Lung microvascular endothelial cell (primary cell): ENCODE measurements around the gene MACF1. TPM values are rescaled to one million over a fixed set of nuclear protein-coding genes. Genes with fewer than 3 reads are reported as not detected.

ENCODE experiments used
- DNase-seq, 2 donors: peaks; one replicate each; pipeline versions ENCODE4 v3.0.0 to v3.0.0-alpha.2; 2010; ENCODE audit warnings: low read depth in 2 of 2
- total RNA-seq: library from RNA; depleted of rRNA; stranded (reverse); fragments of >200 nt; gene quantifications from 2 replicates; pipeline ENCODE4 v1.2.1, GENCODE V29; 2014

The MACF1 gene
- total RNA-seq, 1 donor from 2014 or later: 392 TPM

DNA sequence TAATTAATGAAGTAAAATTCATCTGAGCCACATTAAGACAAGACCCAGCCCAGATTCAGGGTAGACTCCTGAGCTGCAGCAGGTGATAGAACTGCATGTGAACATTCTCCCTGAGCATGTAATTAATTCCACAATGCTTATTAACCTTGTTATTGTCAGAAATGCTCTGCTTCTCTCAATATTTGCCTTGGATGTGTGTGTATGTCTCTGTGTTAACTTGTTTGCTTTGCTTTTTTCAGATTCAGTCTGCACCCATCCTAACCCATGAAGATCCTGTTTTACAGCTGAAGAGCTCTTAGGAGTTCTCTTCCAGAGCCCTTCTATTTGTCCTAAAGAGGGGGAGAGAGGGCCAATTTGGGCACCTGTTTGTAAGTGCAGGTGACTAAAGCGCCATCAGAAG is 143.8 kb downstream of the MACF1 start:
- no peak for DNase-seq

DNA sequence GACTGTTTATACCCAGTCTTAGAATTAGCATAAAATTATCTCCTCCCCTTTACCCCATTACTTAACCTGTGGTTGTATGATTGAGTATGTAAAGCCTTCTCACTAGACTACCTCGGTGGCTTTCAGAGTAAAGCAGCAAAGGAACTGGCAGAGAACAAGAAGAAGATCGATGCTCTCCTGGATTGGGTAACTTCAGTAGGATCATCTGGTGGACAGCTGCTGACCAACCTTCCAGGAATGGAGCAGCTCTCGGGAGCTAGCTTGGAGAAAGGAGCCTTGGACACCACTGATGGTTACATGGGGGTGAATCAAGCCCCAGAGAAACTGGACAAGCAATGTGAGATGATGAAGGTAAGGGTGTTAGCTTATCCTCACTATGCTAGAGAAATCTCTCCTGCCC is 148.4 kb downstream of the MACF1 start:
- no peak for DNase-seq

DNA sequence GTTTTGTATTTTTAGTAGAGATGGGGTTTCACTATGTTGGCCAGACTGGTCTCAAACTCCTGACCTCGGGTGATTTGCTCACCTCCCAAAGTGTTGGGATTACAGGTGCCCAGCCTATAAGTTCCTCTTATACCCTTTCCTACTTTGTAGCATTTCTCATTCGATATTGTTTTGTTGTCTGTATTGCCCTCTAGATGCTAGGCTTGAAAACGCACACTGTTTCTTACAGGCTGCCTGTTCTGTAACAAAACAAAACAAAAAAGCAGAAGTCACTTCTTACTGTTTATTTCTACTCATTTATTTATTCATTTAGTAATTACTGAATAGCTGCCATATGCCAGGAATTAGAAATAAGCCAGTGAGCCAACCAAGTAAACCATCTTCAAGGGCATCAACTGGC is 150.1 kb downstream of the MACF1 start:
- no peak for DNase-seq

DNA sequence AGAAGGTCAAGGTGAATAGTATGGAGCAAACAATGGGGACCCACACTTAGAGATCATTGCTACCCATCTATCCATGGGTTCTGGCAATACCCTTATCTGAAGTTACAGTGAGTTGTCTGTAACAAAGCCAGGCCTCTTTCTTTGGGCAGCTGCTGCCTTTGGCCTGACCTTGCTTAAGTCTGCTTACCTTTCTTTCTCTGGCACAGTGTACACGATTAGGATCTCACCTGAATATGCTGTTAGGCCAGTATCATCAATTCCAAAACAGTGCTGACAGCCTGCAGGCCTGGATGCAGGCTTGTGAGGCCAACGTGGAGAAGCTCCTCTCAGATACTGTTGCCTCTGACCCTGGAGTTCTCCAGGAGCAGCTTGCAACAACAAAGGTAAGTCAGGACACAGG is 154.0 kb downstream of the MACF1 start:
- no peak for DNase-seq

DNA sequence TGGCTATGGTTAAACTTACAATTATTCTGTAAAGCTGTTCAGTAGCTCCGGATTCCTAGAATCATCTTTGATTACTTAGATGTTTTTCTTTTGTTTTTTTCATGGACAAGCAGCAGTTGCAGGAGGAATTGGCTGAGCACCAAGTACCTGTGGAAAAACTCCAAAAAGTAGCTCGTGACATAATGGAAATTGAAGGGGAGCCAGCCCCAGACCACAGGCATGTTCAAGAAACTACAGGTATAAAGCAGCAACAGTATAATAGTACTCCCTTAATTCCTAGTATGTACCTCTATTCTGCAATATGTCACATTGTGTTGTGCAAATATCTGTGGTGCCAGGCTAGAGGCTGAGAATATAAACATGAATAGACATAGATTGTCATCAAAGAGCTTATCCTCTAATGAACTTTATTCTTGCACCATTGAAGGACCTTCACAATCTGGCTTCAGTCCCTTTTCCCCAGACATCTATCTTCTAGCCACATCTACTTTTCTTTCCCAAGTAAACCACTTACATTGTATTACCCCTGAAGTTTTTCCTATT is 154.6 kb downstream of the MACF1 start:
- peak in 1 of 2 donors; percentile 59 for DNase-seq

DNA sequence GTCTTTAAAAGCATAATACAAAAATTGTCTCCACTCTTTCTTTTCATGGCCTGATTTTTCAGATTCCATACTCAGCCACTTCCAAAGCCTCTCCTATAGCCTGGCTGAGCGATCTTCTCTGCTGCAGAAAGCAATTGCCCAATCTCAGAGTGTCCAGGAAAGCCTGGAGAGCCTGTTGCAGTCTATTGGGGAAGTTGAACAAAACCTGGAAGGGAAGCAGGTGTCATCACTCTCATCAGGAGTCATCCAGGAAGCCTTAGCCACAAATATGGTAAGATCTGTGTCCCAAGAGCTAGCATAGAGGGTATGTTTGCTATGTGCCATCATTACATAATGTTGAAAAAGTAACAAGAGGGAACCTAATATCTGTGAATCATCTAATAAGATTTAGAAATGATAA is 156.2 kb downstream of the MACF1 start:
- DNase-seq: peak; percentile 34 to 46

DNA sequence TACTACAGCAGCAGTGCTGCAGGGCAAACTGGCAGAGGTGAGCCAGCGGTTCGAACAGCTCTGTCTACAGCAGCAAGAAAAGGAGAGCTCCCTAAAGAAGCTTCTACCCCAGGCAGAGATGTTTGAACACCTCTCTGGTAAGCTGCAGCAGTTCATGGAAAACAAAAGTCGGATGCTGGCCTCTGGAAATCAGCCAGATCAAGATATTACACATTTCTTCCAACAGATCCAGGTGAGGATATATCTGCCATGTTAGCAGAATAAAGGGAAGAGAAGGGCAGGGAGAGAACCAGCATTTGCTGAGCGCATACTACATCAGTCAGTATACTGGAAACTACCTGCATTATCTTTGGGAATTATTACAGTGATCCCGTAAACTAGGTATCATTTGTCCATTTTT is 157.0 kb downstream of the MACF1 start:
- DNase-seq: peak; percentile 20 to 75

DNA sequence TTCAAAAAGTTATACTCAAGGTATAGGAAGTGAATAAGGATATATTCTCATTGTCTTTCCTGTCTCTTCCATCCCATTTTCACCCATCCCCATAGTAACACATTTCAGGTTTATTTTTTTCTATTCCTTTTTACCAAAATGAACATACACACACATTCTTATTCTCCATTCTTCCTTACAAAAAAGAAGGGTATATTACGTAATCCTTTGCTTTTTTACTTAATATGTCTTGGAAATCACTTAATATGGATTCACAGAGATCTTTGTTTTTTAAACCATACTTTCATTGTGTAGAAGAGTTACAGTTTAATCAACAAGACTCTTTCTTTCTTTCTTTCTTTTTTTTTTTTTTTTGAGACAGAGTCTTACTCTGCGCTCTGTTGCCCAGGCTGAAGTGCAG is 158.8 kb downstream of the MACF1 start:
- DNase-seq: no peak

DNA sequence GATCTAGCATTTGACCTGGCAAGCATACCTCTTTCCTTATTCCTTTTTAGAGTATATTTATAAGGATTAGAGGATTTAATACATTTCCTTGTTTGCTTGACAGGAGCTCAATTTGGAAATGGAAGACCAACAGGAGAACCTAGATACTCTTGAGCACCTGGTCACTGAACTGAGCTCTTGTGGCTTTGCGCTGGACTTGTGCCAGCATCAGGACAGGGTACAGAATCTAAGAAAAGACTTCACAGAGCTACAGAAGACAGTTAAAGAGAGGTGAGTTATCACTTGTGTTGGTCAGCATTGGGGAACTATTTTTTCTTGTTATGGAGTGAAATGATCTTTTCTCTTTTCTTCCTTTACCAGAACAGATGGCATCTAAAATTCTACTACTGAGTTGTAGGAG is 163.6 kb downstream of the MACF1 start:
- no peak for DNase-seq

DNA sequence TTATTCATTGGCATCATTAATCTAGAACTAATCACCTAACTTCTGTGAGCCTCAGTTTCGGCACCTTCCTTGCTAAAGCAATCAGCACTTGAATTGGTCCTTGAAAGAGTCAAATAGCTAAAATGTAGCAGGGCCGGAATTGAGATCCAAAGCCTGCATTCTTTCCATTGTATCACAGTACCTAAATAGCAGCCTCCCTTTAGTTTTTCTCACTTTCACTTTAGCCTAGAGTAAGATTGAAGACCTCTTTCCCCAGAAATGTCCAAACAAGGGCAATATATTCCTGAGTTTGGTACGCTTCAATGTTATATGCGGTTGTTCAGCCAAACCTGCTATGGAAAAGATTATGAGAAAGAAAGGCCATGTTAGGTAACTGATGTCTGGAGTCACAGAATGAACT is 165.1 kb downstream of the MACF1 start:
- DNase-seq: no peak

DNA sequence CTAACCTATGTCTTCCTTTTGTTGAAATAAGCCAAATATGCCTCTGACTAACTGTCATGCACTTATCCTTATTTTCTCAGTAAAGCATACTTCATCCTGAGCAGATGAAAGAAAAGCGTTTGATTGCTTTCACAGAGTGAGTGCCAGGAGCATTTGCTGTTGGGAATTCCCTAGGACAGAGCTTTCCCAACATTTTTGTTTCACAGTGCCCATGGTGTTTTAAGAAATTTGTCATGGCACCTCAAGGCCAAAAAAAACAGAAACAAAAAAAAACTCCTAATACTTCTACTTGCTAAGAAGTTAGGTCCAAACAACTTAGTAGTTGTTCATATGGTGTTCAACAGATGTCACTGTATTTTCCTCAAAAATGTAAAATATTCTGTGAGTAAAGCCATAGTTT is 166.1 kb downstream of the MACF1 start:
- DNase-seq: no peak

DNA sequence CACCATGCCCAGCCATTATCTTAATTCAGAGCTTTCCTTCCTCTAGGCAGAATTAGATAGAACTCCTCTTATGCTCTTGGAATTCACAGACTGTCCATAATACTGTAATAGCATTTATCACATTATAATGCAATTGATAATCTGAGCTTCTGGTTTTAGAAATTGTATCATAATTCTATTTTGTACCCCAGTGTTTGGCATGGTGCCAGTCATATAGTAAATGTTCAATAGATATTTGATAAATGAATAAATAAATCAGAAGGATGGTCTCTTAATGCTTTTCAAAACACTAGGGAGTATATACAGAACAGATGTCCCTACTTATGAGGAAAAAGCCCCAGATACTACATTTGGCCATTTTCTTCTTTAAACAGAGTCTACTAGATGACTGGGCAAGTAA is 167.6 kb downstream of the MACF1 start:
- DNase-seq: no peak

DNA sequence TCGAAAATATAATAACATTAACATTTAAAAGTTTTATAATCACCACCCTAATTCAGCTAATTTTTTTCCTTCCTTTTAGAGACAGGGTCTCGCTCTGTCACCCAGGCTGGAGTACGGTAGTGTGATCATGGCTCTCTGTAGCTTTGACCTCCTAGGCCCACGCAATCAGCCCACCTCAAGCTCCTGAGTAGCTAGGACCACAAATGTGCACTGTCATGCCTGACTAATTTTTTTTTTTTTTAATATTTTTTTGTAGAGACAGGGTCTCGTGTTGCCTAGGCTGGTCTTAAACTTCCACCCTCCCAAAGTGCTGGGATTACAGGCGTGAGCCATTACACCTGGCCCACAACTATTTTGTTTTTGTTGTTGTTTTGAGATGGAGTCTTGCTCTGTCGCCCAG is 172.2 kb downstream of the MACF1 start:
- no peak for DNase-seq

DNA sequence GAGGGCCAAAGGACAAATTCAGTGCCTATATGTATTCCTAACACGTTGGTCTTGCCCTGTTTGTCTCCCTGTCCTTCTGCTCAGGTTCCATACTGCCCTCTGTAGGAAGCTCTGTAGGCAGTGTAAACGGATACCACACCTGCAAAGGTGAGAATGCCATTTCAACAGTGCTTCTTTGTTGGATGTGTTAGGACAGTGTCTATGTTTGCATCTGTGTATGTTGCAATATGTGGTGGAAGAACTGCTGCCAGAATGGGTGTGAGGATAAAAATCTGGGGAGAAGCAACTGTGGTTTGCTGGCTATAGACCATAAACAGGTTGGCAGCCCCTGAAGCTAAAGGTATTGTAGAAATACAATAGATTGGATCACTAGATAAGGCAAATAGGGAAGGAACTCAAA is 173.9 kb downstream of the MACF1 start:
- DNase-seq: peak in 1 of 2 donors; percentile 38

DNA sequence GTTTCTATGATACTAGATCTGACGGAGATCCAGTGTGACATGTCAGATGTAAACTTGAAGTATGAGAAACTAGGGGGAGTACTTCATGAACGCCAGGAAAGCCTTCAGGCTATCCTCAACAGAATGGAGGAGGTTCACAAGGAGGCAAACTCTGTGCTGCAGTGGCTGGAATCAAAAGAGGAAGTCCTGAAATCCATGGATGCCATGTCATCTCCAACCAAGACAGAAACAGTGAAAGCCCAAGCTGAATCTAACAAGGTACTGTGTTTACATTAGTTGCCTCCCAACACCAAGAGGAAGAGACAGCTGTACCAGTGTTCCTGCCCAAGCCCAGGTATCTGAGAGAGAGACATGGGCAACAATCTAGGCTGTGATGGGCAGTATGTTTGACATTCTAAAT is 174.7 kb downstream of the MACF1 start:
- no peak for DNase-seq

DNA sequence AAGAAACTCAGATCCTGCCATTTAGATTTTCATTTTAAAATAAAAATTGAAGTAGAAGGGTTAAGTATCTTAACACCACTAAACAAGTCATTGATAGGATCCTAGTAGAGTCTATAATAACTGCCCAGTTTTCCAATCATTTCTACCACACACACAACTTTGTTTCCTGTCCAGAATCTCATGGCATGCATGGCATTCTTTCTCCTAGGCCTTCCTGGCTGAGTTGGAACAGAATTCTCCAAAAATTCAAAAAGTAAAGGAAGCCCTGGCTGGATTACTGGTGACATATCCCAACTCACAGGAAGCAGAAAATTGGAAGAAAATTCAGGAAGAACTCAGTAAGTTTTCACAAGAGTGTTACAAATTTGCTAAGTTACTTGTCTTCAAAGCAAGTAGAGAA is 175.5 kb downstream of the MACF1 start:
- peak; percentile 20 to 54 for DNase-seq

DNA sequence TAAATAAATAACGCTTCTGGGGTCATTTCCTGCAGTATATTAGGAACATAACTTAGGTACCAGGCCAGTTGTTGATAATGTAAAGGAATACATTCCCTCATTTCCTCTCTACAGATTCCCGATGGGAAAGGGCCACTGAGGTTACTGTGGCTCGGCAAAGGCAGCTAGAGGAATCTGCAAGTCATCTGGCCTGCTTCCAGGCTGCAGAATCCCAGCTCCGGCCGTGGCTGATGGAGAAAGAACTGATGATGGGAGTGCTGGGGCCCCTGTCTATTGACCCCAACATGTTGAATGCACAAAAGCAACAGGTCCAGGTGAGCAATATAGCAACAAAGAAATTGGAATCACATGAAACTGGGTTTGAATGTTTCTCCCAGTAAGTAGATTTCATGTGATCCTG is 177.3 kb downstream of the MACF1 start:
- DNase-seq: peak; percentile 84 to 85

DNA sequence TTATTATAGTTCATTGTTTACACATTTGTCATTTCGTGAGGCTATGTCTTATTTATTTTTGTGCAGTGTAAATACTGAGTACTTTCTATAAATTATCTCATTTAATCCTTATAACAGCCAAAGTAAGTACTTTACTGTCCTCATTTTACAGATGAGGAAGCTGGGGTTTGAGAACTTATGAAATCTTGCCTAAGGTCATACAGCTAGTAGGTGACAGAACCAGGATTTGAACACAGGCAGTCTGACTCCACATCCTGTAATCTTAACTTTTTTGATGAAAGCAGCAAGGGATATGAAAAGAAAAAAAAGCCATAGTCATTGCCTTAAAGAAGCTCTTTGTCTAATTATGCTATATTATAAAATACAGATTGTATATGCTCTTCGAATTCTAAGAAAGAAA is 179.8 kb downstream of the MACF1 start:
- DNase-seq: no peak

DNA sequence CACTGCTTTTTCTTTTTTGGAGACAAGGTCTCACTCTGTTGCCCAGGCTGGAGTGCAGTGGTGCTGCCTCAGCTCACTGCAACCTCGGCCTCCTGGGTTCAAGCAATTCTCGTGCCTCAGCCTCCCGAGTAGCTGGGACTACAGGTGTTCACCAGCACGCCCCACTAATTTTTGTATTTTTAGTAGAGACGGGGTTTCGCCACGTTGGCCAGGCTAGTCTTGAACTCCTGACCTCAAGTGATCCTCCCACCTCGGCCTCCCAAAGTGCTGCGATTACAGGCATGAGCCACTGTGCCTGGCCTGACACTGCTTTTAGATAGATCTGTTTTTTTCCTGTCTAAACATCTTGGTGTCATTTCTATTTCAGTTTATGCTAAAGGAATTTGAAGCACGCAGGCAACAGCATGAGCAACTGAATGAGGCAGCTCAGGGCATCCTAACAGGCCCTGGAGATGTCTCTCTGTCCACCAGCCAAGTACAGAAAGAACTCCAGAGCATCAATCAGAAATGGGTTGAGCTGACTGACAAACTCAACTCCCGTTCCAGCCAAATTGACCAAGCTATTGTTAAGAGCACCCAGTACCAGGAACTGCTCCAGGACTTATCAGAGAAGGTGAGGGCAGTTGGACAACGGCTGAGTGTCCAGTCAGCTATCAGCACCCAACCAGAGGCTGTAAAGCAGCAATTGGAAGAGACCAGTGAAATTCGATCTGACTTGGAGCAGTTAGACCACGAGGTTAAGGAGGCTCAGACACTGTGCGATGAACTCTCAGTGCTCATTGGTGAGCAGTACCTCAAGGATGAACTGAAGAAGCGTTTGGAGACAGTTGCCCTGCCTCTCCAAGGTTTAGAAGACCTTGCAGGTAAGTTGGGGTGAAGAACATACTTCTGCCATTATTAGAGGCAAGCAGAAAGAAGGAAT is 180.8 kb downstream of the MACF1 start:
- DNase-seq: no peak

DNA sequence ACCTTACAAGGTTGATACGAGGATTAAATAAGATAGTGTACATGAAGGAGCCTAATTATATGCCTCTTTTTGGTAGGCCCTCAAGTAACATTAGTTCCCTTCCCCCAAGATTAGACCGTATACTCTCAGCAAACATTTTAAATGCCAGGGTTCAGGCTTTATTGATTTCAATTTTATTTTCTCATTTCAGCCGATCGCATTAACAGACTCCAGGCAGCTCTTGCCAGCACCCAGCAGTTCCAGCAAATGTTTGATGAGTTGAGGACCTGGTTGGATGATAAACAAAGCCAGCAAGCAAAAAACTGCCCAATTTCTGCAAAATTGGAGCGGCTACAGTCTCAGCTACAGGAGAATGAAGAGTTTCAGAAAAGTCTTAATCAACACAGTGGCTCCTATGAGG is 182.5 kb downstream of the MACF1 start:
- no peak for DNase-seq

DNA sequence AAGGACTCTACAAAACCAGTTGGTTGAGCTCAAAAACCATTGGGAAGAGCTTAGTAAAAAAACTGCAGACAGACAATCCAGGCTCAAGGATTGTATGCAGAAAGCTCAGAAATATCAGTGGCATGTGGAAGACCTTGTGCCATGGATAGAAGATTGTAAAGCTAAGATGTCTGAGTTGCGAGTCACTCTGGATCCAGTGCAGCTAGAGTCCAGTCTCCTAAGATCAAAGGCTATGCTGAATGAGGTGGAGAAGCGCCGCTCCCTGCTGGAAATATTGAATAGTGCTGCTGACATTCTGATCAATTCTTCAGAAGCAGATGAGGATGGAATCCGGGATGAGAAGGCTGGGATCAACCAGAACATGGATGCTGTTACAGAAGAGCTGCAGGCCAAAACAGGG is 183.0 kb downstream of the MACF1 start:
- DNase-seq: peak in 1 of 2 donors; percentile 67

DNA sequence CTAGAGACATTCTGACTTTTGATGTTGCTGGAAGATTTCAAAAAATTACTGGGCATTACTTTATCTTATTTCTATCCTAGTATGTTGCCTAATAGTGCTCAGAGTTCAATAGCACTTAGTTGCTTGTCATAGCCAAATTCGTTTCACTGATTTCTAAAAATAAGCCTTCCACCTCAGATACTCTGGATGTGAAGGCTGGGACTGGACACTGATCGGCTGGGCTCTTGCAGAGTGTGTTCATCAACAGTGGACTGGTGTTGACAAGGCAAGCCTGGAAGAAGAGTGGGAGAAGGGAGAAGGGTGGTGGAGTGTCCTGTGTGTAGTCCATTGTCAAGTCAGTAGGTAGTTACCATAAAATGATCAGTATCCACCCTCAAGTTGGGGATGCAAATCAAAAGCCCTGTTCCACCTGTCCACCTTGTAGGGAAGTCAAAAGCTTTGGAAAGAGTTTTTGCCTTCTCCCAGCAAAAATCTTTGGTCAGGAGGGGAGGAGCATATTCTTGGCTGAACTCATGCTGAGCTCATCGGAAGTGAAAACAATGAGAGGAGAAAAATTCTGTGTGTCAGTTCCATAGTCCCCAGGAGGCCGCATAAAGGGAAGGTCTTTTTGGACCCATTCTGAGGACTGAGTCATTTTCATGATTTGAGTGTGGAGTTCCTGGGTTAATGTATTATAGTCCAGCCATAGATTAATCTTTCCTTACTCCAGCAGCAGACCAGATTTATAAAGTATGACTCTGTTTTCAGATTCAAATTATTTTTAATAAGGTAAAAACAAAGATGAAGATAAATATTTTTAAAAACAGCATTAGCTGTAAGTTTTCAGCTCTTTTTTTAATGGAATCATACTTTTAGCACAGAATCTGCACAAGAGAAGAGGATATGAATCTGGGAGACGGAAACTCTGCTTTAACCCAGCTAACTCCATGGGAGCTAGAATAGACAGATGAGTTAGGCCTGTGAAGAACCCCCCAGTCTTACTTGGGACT is 187.5 kb downstream of the MACF1 start:
- peak; percentile 91 to 94 for DNase-seq
